ENCODE data around the gene PHB1.
"Not testable (repeated sequence)": the region's sequence is repeated elsewhere in the genome, so short reads cannot be mapped to it uniquely, and the experiment has no call there.

The PHB1 gene

DNA sequence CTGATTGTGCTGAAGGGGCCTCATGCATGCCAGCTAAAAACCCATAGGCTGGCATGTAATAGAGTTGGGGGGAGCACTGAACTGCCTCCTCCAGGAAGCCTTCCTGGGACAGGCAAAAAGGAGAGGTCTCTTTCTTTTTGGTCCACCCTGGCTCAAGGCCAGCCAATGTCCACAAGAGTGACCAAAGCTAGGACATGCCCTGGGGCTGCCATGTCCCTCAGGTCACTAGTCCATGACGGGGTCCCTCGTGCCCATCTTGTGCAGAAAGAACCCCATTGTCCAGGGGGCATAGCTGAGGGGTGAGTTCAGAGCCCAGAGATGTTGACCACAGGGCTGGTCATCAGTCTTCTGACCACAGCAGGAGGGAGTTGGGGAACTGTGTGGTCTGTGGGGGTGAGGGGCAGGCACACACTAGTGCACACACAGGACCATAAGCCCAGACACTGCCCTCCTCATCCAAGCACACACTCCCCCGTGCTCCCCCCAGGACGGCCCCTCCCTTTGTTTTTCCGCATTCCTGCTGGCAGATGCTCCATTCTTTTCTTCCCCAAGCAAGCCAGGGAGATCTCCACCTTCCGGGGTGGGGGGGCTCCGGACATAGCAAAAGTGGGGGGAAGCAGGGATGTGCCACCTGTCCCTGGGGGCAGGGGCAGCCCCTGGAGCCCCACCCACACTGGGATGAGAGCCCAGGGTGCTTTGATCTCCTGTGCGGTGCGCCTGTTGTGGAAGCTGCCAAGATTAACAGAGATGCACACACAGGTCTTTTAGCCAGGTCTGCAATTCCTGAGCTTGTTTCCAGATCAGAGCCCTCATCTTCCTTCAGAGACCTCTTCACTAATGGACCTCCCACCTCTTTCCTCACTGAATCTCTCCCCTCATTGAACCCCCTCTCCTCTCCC lies 25.2 kb upstream of the PHB1 start:
- DNase-seq (ENCODE audit: low read depth) = no peak

DNA sequence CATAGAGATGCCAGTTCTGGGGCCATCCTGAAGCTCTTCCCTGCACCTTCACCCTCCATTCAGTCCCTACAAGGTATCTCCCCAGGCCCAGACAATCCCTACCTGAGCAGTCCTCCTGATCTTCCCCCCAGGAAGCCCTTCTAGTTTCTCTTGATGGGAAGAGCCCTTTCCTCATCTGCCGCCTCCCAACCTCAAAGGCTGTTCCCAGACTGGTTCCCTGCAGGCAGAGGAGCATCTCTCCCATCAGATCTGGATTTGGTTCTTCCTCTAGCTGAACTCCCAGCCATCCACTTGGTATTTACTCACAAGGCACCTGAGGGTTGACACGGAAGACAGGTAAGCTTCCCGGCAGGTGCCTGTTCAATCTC lies 24.6 kb upstream of the PHB1 start:
- no peak for DNase-seq (ENCODE audit: low read depth)

DNA sequence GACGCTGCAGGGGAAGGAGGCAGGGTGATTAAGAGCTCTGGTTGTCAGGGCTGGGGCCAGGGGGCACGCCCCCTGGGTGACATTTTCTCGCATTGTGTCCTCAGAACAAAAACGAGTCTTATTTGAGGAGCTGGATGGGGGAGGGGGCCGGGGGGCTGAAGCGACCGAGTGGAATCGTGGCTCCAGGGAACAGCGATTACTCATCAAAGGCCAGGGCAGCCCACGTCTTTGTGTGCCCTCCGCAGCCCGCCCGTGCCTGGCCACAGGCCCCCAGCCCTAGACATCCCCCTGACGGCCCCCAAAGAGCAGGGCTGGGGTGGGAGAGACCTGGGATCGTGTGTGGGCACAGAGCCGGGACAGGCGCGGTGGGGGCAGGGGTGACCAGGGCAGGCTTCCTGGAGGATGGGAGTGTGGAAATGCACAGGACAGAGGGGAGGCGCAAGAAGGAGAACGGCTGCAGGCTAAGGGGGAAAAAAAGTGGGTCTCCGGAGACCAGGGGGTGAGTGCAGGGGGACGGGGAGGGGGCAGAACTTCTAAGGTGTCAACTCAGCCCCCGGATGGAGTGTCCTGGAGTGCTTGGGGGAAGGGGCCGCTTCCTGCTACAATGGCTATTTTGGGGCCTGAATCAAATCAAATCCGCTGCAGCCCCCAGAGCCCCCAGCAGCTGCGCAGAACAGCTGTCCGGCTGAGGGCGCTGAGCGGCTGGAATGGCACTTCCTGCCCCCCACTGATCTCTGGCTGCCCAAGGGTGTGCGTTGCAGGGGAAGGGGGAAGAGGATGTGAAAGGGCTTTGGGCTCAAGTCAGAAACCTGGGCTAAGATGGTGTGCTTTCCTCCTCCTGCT lies 24.0 kb upstream of the PHB1 start:
- no peak for DNase-seq (ENCODE audit: low read depth)

DNA sequence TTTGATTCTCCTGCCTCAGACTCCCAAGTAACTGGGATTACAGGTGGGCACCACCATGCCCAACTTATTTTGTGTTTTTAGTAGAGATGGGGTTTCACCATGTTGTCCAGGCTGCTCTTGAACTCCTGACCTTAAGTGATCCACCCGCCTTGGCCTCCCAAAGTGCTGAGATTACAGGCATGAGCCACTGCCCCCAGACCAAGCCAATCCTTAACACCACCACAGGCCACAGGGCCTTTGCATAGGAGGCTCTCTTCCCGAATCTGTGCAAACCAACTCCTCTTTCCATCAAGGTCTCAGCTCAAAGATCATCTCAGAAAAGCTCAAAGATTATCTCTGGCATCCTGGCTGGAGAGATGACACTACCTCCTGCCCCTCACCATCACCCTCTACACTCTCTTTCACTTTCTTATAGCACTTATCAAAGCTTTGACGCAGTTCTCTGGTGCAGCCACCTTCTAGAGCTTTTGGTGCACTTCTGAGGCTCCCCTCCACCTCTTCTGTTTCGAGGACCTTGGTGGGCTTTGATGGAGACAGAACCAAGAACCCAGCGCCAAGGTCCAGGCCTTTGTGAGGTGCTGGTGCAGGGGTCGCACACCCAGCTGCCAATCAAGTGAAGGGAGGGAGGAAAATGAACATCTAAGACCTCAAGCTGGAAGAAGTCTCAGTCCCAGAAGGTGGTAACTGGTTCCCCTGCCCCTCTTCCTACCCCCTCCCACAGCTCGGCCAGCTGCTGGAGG lies 23.2 kb upstream of the PHB1 start:
- no peak for DNase-seq (ENCODE audit: low read depth)

DNA sequence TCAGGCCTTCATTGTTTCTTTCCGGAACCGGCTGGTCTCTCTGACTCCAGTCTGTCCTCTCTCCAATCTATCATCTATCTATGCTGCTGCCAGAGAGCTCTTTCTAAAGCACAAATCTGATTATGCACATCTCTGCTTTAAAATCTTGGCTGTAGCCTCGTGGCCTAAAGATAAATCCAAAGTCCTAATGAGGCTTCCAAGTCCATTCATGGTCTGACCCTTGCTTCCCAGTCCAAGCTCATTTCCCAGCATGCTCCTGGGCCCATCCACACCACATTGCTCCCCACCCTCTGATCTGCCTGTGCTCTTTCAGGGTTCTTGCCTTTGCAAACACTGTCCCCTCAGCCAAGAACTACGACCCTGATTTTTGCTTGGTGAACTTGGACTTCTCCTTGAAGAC lies 21.5 kb upstream of the PHB1 start:
- DNase-seq (ENCODE audit: low read depth) = no peak

DNA sequence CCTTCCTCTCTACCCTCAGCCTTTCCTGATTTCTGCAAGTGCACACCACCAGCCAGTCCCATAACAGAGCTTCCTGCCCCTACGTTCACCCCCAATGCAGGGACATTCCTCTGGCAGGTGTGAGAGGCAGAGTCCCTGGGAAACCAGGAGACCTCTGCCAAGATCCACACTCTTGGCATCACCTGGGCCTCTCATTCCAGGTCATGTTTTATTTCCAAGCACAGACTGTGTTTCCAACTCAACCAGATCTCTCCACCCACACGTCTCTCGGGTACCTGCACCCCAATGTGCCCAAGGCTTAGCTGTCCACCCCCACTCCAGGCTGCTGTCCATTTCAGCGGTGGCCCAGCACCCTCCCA lies 21.0 kb upstream of the PHB1 start:
- no peak for DNase-seq (ENCODE audit: low read depth)

DNA sequence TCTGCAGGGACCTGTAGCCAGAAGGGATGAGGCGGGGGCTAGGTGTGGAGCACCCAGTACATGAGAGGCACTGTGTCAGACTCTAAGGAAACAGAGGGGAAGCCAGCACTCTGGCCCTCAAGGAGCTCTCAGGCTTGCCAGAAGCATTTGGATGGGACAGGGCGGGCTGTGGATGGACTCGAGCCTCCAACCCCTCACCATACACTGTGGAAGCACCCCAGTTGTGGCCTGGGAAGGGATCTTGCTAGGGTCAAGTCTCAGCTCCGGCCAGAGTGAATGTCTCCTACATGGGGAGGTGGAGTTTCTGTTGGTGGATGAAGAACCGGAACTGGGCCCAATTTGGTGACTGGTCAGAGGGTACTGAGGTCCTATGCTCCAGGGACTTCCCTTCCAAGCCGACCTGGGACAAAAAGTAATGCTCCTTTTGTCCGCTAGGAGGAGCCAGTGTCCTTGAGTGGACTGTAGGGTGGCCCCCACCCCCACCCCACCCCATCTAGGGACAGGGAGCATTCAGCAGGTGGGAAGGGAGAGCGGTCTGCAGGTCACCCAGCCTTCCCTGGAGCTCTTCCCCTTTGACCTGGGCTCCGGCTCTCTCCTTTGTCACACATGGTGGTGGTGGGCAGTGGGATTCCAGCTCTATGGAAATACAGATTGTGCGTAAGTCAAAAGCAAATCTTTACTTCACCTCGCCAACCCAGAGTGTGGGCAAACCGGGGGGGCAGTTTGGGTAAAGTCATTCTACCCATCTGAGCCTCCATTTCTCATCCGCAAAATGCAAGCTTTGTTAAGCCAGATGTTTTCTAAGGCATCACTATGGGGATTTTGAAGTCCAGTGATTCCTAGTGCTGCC lies 20.4 kb upstream of the PHB1 start:
- DNase-seq (ENCODE audit: low read depth) = no peak

DNA sequence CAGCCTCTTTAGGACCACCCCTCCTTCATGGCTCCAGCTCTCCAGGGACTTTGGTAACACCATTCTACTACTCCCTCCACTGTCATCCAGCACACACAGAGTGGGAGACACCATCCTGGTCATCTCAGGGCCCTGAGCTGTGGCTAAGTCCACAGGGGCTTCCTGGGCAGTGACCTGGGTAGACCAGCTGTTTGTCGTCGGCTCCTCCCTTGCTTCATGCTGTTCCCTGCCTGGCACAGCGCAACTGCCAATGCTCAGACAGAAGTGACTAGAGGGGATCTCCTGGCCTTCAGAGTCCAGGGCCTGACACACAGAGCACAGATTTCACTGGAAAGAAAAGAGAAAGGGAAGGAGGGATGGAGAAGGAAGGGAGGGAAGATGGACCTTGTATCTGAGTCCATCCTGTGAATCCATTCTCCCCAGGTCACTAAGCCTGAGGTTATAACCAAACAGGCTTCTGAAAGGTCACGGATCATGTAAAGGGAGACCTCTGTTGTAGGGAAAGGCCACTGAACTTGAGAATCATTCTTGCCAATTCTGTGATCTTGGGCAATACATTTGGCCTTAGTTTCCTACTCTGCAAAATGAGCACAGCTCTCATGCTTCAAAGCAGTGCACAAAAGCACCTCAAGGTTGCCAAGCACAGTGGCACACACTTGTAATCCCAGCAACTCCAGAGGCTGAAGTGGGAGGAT lies 18.5 kb upstream of the PHB1 start:
- no peak for DNase-seq (ENCODE audit: low read depth)

DNA sequence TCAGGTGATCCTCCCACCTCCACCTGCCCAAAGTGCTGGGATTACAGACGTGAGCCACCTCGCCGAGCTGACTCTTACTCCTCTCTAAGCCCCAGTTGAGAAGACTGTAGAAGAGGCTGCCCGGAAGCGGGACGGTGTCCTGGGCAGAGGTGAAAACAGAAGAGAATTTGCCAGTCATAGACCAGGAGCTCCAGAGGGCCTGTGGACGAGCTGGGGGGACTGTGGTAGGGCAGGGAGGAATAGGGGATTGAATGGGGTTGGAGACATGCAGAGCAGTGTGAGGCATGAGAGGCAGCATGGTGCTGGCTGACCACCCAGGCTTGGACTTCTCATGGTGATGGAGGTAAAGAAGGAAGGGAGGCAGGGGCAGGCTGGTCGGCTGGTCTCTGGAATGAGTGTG lies 17.1 kb upstream of the PHB1 start:
- DNase-seq (ENCODE audit: low read depth) = no peak

DNA sequence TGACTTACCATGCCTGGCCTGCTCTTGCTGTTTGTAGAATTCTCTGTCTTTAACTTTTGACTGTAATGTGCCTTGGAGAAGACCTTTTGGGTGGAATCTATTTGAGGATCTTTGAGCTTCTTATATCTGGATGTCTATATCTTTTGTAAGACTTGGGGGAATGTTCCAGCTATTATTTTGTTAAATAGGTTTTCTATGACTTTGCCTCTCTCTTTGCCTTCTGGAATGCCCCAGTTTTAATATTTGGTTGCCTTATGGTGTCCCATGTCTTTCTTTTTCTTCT lies 10.3 kb upstream of the PHB1 start:
- no peak for DNase-seq (ENCODE audit: low read depth)

DNA sequence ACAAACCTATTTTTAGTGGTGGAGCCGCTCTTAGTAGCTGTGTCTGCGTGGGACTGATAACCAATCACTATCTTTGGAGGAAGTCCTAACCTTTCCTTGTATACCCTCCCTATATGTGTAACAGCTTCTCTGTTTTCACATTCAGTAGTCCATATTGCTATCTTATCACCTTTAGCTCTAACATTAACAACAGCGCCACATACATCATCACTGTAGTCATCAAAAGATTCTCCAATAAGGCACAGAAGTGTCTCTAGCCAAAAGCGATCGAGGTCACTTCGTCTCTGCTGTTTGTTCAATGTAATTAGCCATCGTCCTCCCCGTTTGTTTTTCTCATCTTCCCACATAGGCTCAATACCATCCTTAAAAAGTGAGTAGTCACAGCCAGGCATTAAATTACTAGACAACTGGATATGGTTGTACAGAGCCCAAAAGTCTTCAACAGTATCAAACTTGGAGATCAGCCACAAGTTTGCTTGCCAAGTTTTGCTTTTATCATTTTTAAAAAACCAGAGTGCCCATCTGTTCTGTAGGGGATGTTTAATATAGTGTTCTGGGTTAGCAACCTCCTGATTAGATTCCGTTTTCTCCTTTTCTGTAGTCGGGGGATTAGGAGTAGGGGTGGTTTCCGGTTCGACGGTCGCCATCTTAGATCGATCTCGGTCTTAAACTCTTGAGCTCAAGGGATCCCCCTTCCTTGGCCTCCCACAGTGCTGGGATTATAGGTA lies 9.8 kb upstream of the PHB1 start:
- DNase-seq (ENCODE audit: low read depth) = not testable (repeated sequence)

DNA sequence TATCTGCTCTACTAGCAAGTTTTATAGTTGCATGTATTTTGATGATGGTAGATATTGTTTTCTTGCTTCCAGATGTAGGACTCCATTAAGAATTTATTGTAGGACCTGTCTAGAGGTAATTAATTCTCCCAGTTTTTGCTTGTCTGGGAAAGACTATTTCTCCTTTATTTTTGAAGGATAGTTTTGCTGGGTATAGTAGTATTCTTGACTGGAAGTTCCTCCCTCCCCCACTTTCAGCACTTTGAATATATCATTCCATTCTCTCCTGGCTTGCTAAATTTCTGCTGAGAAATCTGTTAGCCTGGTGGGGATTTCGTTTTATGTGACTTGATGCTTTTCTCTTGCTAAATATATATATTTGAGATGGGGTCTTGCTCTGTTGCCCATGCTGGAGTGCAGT lies 8.0 kb upstream of the PHB1 start:
- DNase-seq (ENCODE audit: low read depth) = no peak

DNA sequence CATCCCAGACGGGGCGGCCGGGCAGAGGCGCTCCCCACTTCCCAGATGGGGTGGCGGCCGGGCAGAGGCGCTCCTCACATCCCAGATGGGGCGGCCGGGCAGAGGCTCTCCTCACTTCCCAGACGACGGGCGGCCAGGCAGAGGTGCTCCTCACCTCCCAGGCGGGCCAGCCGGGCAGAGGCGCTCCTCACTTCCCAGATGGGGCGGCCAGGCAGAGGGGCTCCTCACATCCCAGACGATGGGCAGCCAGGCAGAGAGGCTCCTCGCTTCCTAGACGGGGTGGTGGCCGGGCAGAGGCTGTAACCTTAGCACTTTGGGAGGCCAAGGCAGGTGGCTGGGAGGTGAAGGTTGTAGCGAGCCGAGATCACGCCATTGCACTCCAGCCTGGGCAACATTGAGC lies 5.1 kb upstream of the PHB1 start:
- not testable (repeated sequence) for DNase-seq (ENCODE audit: low read depth)

DNA sequence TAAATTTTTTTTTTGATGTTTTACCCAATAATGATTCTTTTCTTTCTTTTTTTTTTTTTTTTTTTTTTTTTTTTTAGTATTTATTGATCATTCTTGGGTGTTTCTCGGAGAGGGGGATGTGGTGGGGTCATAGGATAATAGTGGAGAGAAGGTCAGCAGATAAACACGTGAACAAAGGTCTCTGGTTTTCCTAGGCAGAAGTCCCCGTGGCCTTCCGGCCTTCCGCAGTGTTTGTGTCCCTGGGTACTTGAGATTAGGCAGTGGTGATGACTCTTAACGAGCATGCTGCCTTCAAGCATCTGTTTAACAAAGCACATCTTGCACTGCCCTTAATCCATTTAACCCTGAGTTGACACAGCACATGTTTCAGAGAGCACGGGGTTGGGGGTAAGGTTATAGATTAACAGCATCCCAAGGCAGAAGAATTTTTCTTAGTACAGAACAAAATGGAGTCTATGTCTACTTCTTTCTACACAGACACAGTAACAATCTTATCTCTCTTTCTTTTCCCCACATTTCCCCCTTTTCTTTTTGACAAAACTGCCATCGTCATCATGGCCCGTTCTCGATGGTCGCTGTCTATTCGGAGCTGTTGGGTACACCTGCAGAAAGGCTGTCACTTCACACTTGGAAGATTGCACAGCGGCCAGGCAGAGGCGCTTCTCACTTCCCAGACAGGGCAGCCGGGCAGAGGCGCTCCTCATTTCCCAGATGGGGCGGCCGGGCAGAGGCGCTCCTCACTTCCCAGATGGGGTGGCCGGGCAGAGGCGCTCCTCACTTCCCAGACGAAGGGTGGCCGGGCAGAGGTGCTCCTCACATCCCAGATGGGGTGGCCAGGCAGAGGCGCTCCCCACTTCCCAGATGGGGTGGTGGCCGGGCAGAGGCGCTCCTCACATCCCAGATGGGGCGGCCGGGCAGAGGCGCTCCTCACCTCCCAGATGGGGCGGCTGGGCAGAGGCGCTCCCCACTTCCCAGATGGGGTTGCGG lies 4.4 kb upstream of the PHB1 start:
- DNase-seq (ENCODE audit: low read depth) = not testable (repeated sequence)

DNA sequence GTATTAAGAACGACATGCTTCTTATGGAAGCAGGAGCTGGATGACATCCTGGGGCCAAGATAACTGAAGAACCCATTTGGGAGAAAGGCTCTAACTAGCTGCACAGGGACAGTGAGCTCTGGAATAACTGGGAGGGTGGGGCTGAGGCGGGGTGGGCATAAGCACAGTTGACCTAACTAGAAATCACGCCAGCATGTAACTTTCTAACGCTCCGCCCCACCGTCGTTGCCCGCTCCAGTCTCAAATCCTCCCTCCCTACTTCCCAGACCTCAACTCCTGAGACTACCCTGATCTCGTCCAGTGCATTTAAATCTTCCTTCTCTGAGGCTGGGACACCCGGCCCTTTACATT lies 436 bp downstream of the PHB1 start:
- no peak for DNase-seq (ENCODE audit: low read depth)

DNA sequence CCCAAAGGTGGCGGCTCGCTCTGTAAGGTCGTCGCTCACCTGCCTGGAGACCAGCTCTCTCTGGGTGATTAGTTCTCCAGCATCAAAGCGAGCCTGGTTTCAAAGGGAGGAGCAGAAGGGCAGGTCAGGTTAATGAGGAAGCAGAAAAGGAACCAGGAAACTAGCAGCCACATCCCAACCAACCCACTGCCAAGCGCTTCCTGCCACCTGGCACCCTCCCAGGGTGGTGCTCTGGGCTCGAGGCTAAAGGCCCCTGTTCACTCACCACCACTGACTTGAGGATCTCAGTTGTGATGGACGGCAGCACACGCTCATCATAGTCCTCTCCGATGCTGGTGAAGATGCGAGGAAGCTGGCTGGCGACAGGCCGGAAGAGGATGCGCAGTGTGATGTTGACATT lies 5.6 kb downstream of the PHB1 start:
- DNase-seq (ENCODE audit: low read depth) = no peak

DNA sequence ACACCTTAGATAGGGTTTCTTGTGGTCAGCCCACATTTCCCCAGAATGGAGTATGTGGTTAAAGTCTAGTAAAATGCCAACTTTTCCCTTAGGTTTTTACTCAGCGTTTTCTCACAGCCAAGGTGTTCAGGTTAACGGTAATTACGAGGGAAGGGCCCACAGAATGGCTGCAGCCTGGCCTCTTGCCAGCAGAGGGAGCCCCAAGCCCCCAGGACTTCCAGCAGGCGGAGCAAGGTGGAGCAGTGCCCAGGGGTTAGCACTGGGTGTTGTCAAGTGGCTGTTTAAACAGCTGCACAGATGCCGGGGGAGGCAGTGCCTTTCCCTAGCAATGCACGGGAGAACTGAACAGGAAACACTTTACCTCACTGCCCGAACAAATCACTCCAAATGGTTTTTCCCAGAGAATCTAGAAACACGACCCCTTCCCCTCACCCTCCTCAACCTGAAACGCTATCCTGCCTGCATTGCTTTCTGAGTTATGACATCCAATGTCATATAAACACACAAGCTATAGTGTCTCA lies 6.6 kb downstream of the PHB1 start:
- DNase-seq (ENCODE audit: low read depth) = peak; percentile 67

DNA sequence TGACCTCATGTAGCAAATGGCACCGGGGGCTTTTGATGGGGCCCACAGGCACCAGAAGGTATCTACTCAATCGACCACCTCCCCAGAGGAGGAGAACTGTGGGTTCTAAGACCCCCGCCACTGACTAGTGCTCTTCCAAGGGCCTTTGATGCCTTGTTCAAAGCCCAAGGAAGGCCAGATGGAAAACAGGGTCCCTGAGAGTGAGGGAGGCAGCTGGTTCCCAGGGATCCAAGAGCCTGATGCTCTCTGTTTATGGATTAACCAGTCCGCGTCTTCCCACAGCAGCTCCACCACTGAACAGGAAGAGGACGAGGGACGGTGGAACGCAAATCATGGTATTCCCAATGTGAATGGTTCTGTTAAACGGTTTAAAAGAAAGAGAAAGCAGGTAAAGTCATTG lies 7.6 kb downstream of the PHB1 start:
- no peak for DNase-seq (ENCODE audit: low read depth)

DNA sequence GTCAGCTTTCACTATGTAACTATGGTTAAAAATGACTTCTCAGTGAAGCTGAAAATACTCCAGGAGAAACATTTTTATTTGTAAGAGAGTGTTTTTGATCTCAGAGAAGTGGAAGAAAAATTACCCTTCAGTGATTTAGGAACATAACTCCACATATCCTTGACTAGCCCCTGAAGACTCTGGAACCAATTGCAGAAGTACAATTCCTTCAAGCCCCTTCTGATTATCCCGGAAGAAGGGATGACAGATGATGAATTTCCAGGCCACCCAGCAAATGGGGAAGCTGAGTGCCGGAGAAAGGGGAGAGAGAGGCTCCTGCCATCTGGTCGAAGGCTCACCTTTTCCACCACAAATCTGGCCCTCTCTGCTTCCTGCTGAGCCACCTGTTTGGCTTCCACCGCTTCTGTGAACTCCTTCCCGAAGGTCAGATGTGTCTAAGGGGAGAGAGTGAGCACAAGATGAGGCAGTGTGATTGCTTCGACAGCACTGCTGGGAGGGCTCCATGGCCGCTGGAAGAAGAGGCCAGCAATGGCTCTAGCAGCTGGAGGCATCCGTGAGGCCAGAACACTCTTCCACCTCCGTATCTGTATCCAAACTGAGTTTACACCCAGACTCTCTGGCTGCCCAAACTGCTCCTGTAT lies 8.1 kb downstream of the PHB1 start:
- DNase-seq (ENCODE audit: low read depth) = no peak

Measured in stimulated activated CD8-positive, alpha-beta memory T cell treated with anti-CD3 and anti-CD28 coated beads, Interleukin-12 subunit alpha, Interleukin-12 subunit beta, amount 100 ng/mL, for 4 hours (primary cell).